Measurements from ENCODE around the gene NEDD4L.

- no peak for TF ChIP-seq CTCF (IDR thresholded peaks at IDR 0.05)
- no peak for TF ChIP-seq POLR2AphosphoS5 (IDR thresholded peaks at IDR 0.05)
Measured at GRCh38 chr18:58201268-58201667, 157.2 kb downstream of the NEDD4L start.

Data from sigmoid colon (tissue), 4 donors.